Ovary (tissue), 3 donors: ENCODE measurements around the gene IGHMBP2.

Experiments
- CTCF ChIP-seq, 3 donors: fragments of 450-650 bp in 2 of 3; fragments of 200-600 bp in 1 of 3; IDR thresholded peaks; one replicate each; pipeline versions ENCODE4 v1.5.1 to v1.8.0; 2016 to 2022; ENCODE audit warnings: antibody characterized with exemption in 3 of 3, mild to moderate bottlenecking in 1 of 3
- EP300 ChIP-seq: sonication (generic); formaldehyde crosslinking; IDR thresholded peaks from one replicate; pipeline ENCODE4 v1.6.1; 2017; ENCODE audit warnings: antibody characterized with exemption
- donor health status: DM: no; HTN: no; CAD: no.

GRCh38 chr11:68938816-68939582 lies 35.3 kb downstream of the IGHMBP2 start:
- no peak for TF ChIP-seq CTCF (IDR thresholded peaks at IDR 0.05)
- no peak for TF ChIP-seq EP300
